ENCODE measurements around the gene USHBP1.
A peak's percentile ranks its signal among the peaks of the same experiment; 100 is the strongest.

DNA sequence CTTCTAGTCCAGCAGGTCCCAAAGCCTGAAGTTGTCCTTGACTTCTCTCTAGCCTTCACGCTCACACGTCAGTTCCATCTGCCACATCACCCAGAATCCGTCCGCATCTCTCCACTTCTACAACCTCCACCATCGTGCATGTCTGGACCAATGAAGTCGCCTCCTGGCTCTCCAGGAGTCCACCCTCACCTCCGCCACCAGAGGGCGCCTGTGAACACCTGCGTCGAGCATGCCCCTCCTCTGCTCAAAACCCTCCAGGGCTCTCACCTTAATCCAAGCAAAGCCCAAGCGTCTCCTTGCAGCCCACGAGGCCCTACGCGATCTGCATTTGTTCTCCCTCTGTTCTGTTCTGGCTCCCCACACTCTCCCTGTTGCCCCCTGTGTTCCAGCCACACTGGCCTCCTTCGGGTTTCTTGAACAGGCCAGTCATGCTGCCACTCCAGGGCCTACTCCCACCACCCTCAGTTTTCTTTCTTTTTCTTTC, 3.7 kb downstream of the USHBP1 start:
- TF ChIP-seq JUN (IDR thresholded peaks at IDR 0.05) = no peak
- TF ChIP-seq, protein P1, sequence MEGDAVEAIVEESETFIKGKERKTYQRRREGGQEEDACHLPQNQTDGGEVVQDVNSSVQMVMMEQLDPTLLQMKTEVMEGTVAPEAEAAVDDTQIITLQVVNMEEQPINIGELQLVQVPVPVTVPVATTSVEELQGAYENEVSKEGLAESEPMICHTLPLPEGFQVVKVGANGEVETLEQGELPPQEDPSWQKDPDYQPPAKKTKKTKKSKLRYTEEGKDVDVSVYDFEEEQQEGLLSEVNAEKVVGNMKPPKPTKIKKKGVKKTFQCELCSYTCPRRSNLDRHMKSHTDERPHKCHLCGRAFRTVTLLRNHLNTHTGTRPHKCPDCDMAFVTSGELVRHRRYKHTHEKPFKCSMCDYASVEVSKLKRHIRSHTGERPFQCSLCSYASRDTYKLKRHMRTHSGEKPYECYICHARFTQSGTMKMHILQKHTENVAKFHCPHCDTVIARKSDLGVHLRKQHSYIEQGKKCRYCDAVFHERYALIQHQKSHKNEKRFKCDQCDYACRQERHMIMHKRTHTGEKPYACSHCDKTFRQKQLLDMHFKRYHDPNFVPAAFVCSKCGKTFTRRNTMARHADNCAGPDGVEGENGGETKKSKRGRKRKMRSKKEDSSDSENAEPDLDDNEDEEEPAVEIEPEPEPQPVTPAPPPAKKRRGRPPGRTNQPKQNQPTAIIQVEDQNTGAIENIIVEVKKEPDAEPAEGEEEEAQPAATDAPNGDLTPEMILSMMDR (IDR thresholded peaks at IDR 0.05) = peak; percentile 75
- no peak for TF ChIP-seq ZSCAN20 (CRISPR knock-in tag; IDR thresholded peaks at IDR 0.05)
- TF ChIP-seq EP300 (IDR thresholded peaks at IDR 0.05) = no peak
- TF ChIP-seq, protein P2, sequence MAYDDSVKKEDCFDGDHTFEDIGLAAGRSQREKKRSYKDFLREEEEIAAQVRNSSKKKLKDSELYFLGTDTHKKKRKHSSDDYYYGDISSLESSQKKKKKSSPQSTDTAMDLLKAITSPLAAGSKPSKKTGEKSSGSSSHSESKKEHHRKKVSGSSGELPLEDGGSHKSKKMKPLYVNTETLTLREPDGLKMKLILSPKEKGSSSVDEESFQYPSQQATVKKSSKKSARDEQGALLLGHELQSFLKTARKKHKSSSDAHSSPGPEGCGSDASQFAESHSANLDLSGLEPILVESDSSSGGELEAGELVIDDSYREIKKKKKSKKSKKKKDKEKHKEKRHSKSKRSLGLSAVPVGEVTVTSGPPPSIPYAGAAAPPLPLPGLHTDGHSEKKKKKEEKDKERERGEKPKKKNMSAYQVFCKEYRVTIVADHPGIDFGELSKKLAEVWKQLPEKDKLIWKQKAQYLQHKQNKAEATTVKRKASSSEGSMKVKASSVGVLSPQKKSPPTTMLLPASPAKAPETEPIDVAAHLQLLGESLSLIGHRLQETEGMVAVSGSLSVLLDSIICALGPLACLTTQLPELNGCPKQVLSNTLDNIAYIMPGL (CRISPR knock-in tag; IDR thresholded peaks at IDR 0.05; ENCODE audit: borderline replicate concordance) = no peak
- no peak for TF ChIP-seq CEBPB (IDR thresholded peaks at IDR 0.05)
- TF ChIP-seq, protein P3, sequence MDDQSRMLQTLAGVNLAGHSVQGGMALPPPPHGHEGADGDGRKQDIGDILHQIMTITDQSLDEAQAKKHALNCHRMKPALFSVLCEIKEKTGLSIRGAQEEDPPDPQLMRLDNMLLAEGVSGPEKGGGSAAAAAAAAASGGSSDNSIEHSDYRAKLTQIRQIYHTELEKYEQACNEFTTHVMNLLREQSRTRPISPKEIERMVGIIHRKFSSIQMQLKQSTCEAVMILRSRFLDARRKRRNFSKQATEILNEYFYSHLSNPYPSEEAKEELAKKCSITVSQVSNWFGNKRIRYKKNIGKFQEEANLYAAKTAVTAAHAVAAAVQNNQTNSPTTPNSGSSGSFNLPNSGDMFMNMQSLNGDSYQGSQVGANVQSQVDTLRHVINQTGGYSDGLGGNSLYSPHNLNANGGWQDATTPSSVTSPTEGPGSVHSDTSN (IDR thresholded peaks at IDR 0.05) = no peak
- peak; percentile 75 for TF ChIP-seq SMC3 (IDR thresholded peaks at IDR 0.05)
- no peak for TF ChIP-seq RCOR1 (IDR thresholded peaks at IDR 0.05; ENCODE audit: low read depth, low read length)
- TF ChIP-seq RAD21 (conservative IDR thresholded peaks at IDR 0.05 in 1 of 2, IDR thresholded peaks at IDR 0.05 in 1 of 2) = peak; percentile 55 to 63
- no peak for TF ChIP-seq MAFK (IDR thresholded peaks at IDR 0.05; ENCODE audit: partially characterized antibody)
